Tibial artery (tissue), 4 donors: ENCODE data around the gene DCLRE1A.

ENCODE experiments used
- DNase-seq, 2 donors: peaks; one replicate each; pipeline ENCODE4 v3.0.0-alpha.2; 2019
- H3K27ac ChIP-seq, 2 donors: fragments of 200-600 bp; sonication (generic) in 1 of 2; 1 replicate in 1 of 2; 2 replicates in 1 of 2; pipeline ENCODE4 v1.5.1; 2018 to 2019; ENCODE audit warnings: mild to moderate bottlenecking in 1 of 2
- H3K27me3 ChIP-seq, 2 donors: fragments of 200-600 bp; sonication (generic) in 1 of 2; one replicate each; pipeline versions ENCODE4 v1.5.1 to v1.6.0; 2016 to 2019
- H3K36me3 ChIP-seq, 3 donors: fragments of 200-600 bp; sonication (generic) in 2 of 3; one replicate each; pipeline ENCODE4 v1.5.1; 2016 to 2019; ENCODE audit warnings: mild to moderate bottlenecking in 2 of 3
- H3K4me1 ChIP-seq, 4 donors: fragments of 200-600 bp; sonication (generic) in 2 of 4; 1 replicate in 3 of 4; 2 replicates in 1 of 4; pipeline ENCODE4 v1.5.1; 2016 to 2019
- H3K4me3 ChIP-seq, 2 donors: fragments of 200-600 bp; sonication (generic) in 1 of 2; 1 replicate in 1 of 2; 2 replicates in 1 of 2; pipeline ENCODE4 v1.5.1; 2018 to 2019; ENCODE audit warnings: mild to moderate bottlenecking in 2 of 2
- H3K9me3 ChIP-seq, 3 donors: fragments of 200-600 bp; sonication (generic) in 1 of 3; one replicate each; pipeline ENCODE4 v1.5.1; 2016 to 2019
- intact Hi-C: fragments of 100-400 bp; cut with DNase I; formaldehyde crosslinking; loops from one replicate; pipeline ENCODE4 v1.15.0; 2023; ENCODE audit warnings: low total_unique reads
- TF ChIP-seq, protein P1 (sequence below), 2 experiments: fragments of 200-600 bp in 1 of 2; fragments of 450-650 bp in 1 of 2; IDR thresholded peaks; one replicate each; pipeline ENCODE4 v1.5.1; 2017 to 2019; ENCODE audit warnings: antibody characterized with exemption in 2 of 2, mild to moderate bottlenecking in 1 of 2, moderate library complexity in 1 of 2

DCLRE1A gene

GRCh38 chr10:113857210-113857609 lies 3.3 kb upstream of the DCLRE1A start:
- no peak for DNase-seq
- H3K9me3 ChIP-seq, result no peaks in the 10 kb centered on the region
- peaks cover 0 to 42% (median 21%) of the 10 kb centered on the region in 4 donors for H3K4me1 ChIP-seq
- TF ChIP-seq, protein P1, sequence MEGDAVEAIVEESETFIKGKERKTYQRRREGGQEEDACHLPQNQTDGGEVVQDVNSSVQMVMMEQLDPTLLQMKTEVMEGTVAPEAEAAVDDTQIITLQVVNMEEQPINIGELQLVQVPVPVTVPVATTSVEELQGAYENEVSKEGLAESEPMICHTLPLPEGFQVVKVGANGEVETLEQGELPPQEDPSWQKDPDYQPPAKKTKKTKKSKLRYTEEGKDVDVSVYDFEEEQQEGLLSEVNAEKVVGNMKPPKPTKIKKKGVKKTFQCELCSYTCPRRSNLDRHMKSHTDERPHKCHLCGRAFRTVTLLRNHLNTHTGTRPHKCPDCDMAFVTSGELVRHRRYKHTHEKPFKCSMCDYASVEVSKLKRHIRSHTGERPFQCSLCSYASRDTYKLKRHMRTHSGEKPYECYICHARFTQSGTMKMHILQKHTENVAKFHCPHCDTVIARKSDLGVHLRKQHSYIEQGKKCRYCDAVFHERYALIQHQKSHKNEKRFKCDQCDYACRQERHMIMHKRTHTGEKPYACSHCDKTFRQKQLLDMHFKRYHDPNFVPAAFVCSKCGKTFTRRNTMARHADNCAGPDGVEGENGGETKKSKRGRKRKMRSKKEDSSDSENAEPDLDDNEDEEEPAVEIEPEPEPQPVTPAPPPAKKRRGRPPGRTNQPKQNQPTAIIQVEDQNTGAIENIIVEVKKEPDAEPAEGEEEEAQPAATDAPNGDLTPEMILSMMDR (IDR thresholded peaks at IDR 0.05), result no peak
- intact Hi-C loops, result no loop called here
- H3K27ac ChIP-seq, result no peak overlapping the region
- peaks cover 19 to 27% (median 23%) of the 10 kb centered on the region in 3 donors for H3K36me3 ChIP-seq
- H3K4me3 ChIP-seq, result no peak overlapping the region
- H3K27me3 ChIP-seq, result no peaks in the 10 kb centered on the region

GRCh38 chr10:113856563-113856962 lies 2.7 kb upstream of the DCLRE1A start:
- H3K9me3 ChIP-seq, result no peaks in the 10 kb centered on the region
- peaks cover 0 to 49% (median 23%) of the 10 kb centered on the region in 4 donors for H3K4me1 ChIP-seq
- H3K36me3 ChIP-seq, result peaks cover 19 to 23% (median 21%) of the 10 kb centered on the region in 3 donors
- H3K27ac ChIP-seq, result no peak overlapping the region
- intact Hi-C loops, result no loop called here
- TF ChIP-seq, protein P1 (IDR thresholded peaks at IDR 0.05), result no peak
- no peaks in the 10 kb centered on the region for H3K27me3 ChIP-seq
- no peak for DNase-seq
- no peak overlapping the region for H3K4me3 ChIP-seq

DNA sequence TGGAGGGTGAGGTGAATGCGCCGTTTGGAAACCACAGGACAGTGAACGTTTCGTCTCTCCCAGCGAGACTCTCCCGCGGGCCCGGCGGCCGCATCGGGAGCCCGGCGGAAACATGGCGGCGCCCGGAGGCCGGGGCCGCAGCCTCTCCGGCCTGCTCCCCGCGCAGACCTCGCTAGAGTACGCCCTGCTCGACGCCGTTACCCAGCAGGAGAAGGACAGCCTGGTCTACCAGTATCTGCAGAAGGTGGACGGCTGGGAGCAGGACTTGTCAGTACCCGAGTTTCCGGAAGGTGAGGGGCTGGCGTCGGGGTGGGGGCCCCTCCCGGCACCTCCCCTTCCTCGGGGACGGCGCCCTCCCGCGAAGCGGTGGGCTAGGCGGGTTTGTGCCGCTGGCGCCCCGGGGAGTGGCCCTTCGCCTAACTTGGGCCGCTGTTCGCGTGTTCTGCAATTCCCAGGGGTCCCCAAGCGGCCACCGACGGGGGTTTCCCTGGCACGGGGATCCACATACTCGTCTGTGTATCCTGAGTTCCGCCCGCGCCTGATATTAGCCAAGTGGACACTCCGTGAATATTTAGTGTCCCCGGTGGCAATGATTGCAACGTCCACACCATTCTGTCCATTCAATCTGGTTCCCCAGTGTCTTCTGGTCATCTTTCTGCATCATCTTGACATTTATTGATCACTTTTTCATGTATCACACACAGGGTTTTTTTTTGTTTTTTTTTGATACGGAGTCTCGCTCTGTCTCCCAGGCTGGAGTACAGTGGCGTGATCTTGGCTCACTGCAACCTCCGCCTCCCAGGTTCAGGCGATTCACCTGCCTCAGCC lies 1.1 kb upstream of the DCLRE1A start:
- Histone ChIP-seq H3K36me3 (peaks cover 3 to 7% (median 6%) of the 10 kb centered on the region in 3 donors), H3K4me1 (peaks cover 0 to 49% (median 24%) of the 10 kb centered on the region in 4 donors), H3K4me3 (peak overlapping the region; percentile 95 to 97), H3K27me3 (no peaks in the 10 kb centered on the region), H3K9me3 (no peaks in the 10 kb centered on the region), H3K27ac (peak overlapping the region; percentile 74 to 87)
- intact Hi-C loops, result no loop called here
- DNase-seq, result peak; percentile 58 to 69
- TF ChIP-seq, protein P1 (IDR thresholded peaks at IDR 0.05), result peak in 1 of 2 experiments; percentile 8

GRCh38 chr10:113853578-113854012 lies 287 bp downstream of the DCLRE1A start:
- no peaks in the 10 kb centered on the region for H3K27me3 ChIP-seq
- peak overlapping the region; percentile 95 to 97 for H3K4me3 ChIP-seq
- peak overlapping the region; percentile 74 to 87 for H3K27ac ChIP-seq
- no peaks in the 10 kb centered on the region for H3K36me3 ChIP-seq
- peaks cover 0 to 49% (median 24%) of the 10 kb centered on the region in 4 donors for H3K4me1 ChIP-seq
- intact Hi-C loops, result no loop called here
- H3K9me3 ChIP-seq, result no peaks in the 10 kb centered on the region
- no peak for DNase-seq
- TF ChIP-seq, protein P1 (IDR thresholded peaks at IDR 0.05), result no peak

DNA sequence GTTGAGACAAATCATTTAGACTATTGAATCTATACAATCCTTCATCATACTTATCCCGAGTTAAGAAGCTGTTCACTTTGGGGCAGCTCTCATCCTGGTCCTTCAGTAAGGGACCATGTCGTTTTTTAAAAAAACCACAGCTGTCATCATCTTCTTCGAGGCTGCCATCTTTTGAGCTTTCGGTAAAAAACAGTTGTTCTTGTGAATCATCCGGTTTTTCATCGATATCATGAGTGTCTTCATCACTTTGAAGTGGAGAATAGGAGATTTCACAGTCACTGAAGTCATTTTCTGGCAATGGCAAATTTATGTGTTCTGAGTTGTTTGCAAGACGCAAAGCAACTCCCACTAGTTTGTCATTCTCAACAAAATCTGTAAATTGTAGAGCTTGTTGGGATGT lies 3.9 kb downstream of the DCLRE1A start:
- TF ChIP-seq, protein P1 (IDR thresholded peaks at IDR 0.05), result no peak
- Histone ChIP-seq H3K36me3 (peaks cover 2 to 12% (median 10%) of the 10 kb centered on the region in 3 donors), H3K27ac (no peak overlapping the region), H3K27me3 (no peaks in the 10 kb centered on the region), H3K4me1 (peaks cover 0 to 17% (median 10%) of the 10 kb centered on the region in 4 donors), H3K9me3 (no peaks in the 10 kb centered on the region), H3K4me3 (no peak overlapping the region)
- no peak for DNase-seq
- intact Hi-C loops, result no loop called here
